Upper lobe of left lung (tissue), 4 donors: Measurements from ENCODE around the gene CACNA2D4.

Experiments
- CTCF ChIP-seq, 6 experiments: fragments of 450-650 bp in 4 of 6; fragments of 200-600 bp in 2 of 6; sonication (generic) in 2 of 6; IDR thresholded peaks; one replicate each; pipeline ENCODE4 v1.5.1; 2016 to 2019; ENCODE audit warnings: antibody characterized with exemption in 6 of 6
- EP300 ChIP-seq, 4 donors: sonication (generic); formaldehyde crosslinking; IDR thresholded peaks; one replicate each; pipeline ENCODE4 v1.5.1; 2017; ENCODE audit warnings: antibody characterized with exemption in 4 of 4, control low read depth in 2 of 4
- POLR2A ChIP-seq, 4 donors: fragments of 450-650 bp; IDR thresholded peaks; one replicate each; pipeline ENCODE4 v1.5.1; 2016 to 2017; ENCODE audit warnings: antibody characterized with exemption in 4 of 4, mild to moderate bottlenecking in 2 of 4
- POLR2AphosphoS5 ChIP-seq, 2 donors: sonication (generic); formaldehyde crosslinking; IDR thresholded peaks; one replicate each; pipeline ENCODE4 v1.5.1; 2017; ENCODE audit warnings: antibody characterized with exemption in 2 of 2

- TF ChIP-seq CTCF (IDR thresholded peaks at IDR 0.05), result no peak
- TF ChIP-seq POLR2A (IDR thresholded peaks at IDR 0.05), result no peak
- TF ChIP-seq POLR2AphosphoS5 (IDR thresholded peaks at IDR 0.05), result no peak
- no peak for TF ChIP-seq EP300 (IDR thresholded peaks at IDR 0.05)
Observed at GRCh38 chr12:1931642-1932041, 13.2 kb upstream of the CACNA2D4 start.
